ENCODE data around the gene ANKDD1B. TPM values are rescaled to one million over a fixed set of nuclear protein-coding genes. Genes with fewer than 3 reads are reported as not detected.

The ANKDD1B gene
- total and polyA plus RNA-seq, 2 experiments from 2014 or later = 0.15 TPM; not detected in 1

- H3K9me3 ChIP-seq (ENCODE audit: low read depth) = no peaks in the 10 kb centered on the region
- H3K4me3 ChIP-seq = peak overlapping the region; percentile 76
- peak overlapping the region; percentile 85 for H2AFZ ChIP-seq
- peaks cover 5% of the 10 kb centered on the region for H3K4me1 ChIP-seq (ENCODE audit: insufficient read depth)
- TF ChIP-seq EZH2 (IDR thresholded peaks at IDR 0.05; ENCODE audit: insufficient read depth, poor library complexity, severe bottlenecking) (no peak), EZH2phosphoT487 (IDR thresholded peaks at IDR 0.05; ENCODE audit: insufficient read depth, low read depth) (no peak)
- no peaks in the 10 kb centered on the region; the same call in 1 of the 2 replicates for H3F3A ChIP-seq (ENCODE audit: insufficient read depth)
- H3K9ac ChIP-seq = peak overlapping the region; percentile 27
- H3K4me2 ChIP-seq (ENCODE audit: unreplicated experiment) = peak overlapping the region; percentile 74
- in situ Hi-C loops (cut with MboI) = no loop called here
- peak; percentile 71 for DNase-seq
- no peaks in the 10 kb centered on the region for H3K36me3 ChIP-seq (ENCODE audit: low read depth)
- H3K27ac ChIP-seq = no peak overlapping the region
- no peaks in the 10 kb centered on the region for H3K79me2 ChIP-seq (ENCODE audit: insufficient read depth)
- 0 to 2% methylated on average over 2 of the region's 2 CpGs for WGBS, 2 experiments (ENCODE audit: low coverage in 1 of 2, low lambda C conversion rate in 2 of 2, missing lambda C conversion rate in 2 of 2)
- no peaks in the 10 kb centered on the region for H3K9me2 ChIP-seq (ENCODE audit: insufficient read depth)
- H3K27me3 ChIP-seq (replicated peaks; ENCODE audit: insufficient read depth) = no peaks in the 10 kb centered on the region
- H4K20me1 ChIP-seq (ENCODE audit: insufficient read depth) = no peaks in the 10 kb centered on the region
Measured at GRCh38 chr5:75681125-75681830, 70.0 kb downstream of the ANKDD1B start.

GRCh38 chr5:75685141-75685540 is 73.9 kb downstream of the ANKDD1B start:
- peaks cover 5% of the 10 kb centered on the region for H3K4me1 ChIP-seq (ENCODE audit: insufficient read depth)
- no peak overlapping the region for H2AFZ ChIP-seq
- no peak overlapping the region for H3K4me2 ChIP-seq (ENCODE audit: unreplicated experiment)
- H4K20me1 ChIP-seq (ENCODE audit: insufficient read depth) = no peaks in the 10 kb centered on the region
- H3K9ac ChIP-seq = no peak overlapping the region
- H3K36me3 ChIP-seq (ENCODE audit: low read depth) = peaks cover 10% of the 10 kb centered on the region; the same call in 1 of the 2 replicates
- H3K27ac ChIP-seq = no peak overlapping the region
- 93 to 96% methylated on average over 11 of the region's 11 CpGs for WGBS, 2 experiments (ENCODE audit: low coverage in 1 of 2, low lambda C conversion rate in 2 of 2, missing lambda C conversion rate in 2 of 2)
- H3K4me3 ChIP-seq = no peak overlapping the region
- no peaks in the 10 kb centered on the region; the same call in 1 of the 2 replicates for H3F3A ChIP-seq (ENCODE audit: insufficient read depth)
- H3K9me2 ChIP-seq (ENCODE audit: insufficient read depth) = no peaks in the 10 kb centered on the region
- H3K79me2 ChIP-seq (ENCODE audit: insufficient read depth) = no peaks in the 10 kb centered on the region
- in situ Hi-C loops (cut with MboI) = no loop called here
- H3K27me3 ChIP-seq (replicated peaks; ENCODE audit: insufficient read depth) = no peaks in the 10 kb centered on the region
- TF ChIP-seq EZH2phosphoT487 (IDR thresholded peaks at IDR 0.05; ENCODE audit: insufficient read depth, low read depth) (no peak), EZH2 (IDR thresholded peaks at IDR 0.05; ENCODE audit: insufficient read depth, poor library complexity, severe bottlenecking) (no peak)
- H3K9me3 ChIP-seq (ENCODE audit: low read depth) = no peaks in the 10 kb centered on the region
- no peak for DNase-seq

DNA sequence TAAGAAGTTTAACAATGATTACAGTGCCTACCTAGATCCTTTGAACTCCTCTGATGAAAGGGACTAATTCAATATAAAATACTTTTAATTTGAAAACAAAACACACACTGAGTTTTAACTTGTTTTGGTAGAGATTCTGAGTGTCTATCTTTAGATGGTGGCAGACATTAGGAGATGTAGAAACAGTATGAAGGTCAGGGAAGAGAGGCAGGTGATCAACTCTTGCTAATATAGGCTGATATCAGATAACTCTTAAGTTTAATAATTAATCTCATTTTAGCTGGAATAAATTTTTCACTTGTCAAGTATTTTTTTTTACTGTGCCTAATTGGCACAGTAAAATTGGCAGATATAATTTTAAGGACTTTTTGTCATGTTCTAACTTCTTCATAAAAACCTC is 75.2 kb downstream of the ANKDD1B start:
- Histone ChIP-seq H3K9ac (no peak overlapping the region), H3K27ac (no peak overlapping the region), H2AFZ (no peak overlapping the region), H3K4me2 (ENCODE audit: unreplicated experiment) (no peak overlapping the region), H3K27me3 (replicated peaks; ENCODE audit: insufficient read depth) (no peaks in the 10 kb centered on the region), H3K4me3 (no peak overlapping the region), H3K9me3 (ENCODE audit: low read depth) (no peaks in the 10 kb centered on the region), H3K9me2 (ENCODE audit: insufficient read depth) (no peaks in the 10 kb centered on the region), H3K79me2 (ENCODE audit: insufficient read depth) (no peaks in the 10 kb centered on the region), H3K4me1 (ENCODE audit: insufficient read depth) (no peaks in the 10 kb centered on the region), H3K36me3 (ENCODE audit: low read depth) (peaks cover 12% of the 10 kb centered on the region; the same call in 1 of the 2 replicates), H3F3A (ENCODE audit: insufficient read depth) (no peaks in the 10 kb centered on the region; the same call in 1 of the 2 replicates), H4K20me1 (ENCODE audit: insufficient read depth) (no peaks in the 10 kb centered on the region)
- TF ChIP-seq EZH2 (IDR thresholded peaks at IDR 0.05; ENCODE audit: insufficient read depth, poor library complexity, severe bottlenecking) = no peak
- TF ChIP-seq EZH2phosphoT487 (IDR thresholded peaks at IDR 0.05; ENCODE audit: insufficient read depth, low read depth) = no peak
- in situ Hi-C loops (cut with MboI) = no loop called here
- no peak for DNase-seq

GRCh38 chr5:75690669-75691068 is 79.4 kb downstream of the ANKDD1B start:
- in situ Hi-C loops (cut with MboI) = no loop called here
- Histone ChIP-seq H3K36me3 (ENCODE audit: low read depth) (peaks cover 12% of the 10 kb centered on the region; the same call in 1 of the 2 replicates), H3K9me3 (ENCODE audit: low read depth) (no peaks in the 10 kb centered on the region), H3K4me2 (ENCODE audit: unreplicated experiment) (no peak overlapping the region), H2AFZ (no peak overlapping the region), H3K9me2 (ENCODE audit: insufficient read depth) (no peaks in the 10 kb centered on the region), H3K4me1 (ENCODE audit: insufficient read depth) (no peaks in the 10 kb centered on the region), H3K27me3 (replicated peaks; ENCODE audit: insufficient read depth) (no peaks in the 10 kb centered on the region), H3K9ac (no peak overlapping the region), H3K27ac (no peak overlapping the region), H4K20me1 (ENCODE audit: insufficient read depth) (no peaks in the 10 kb centered on the region), H3K4me3 (no peak overlapping the region), H3K79me2 (ENCODE audit: insufficient read depth) (no peaks in the 10 kb centered on the region), H3F3A (ENCODE audit: insufficient read depth) (no peaks in the 10 kb centered on the region)
- TF ChIP-seq EZH2phosphoT487 (IDR thresholded peaks at IDR 0.05; ENCODE audit: insufficient read depth, low read depth) (no peak), EZH2 (IDR thresholded peaks at IDR 0.05; ENCODE audit: insufficient read depth, poor library complexity, severe bottlenecking) (no peak)
- DNase-seq = no peak
- 96 to 100% methylated on average over 1 of the region's 1 CpG for whole genome bisulfite sequencing, 2 experiments (ENCODE audit: low coverage in 1 of 2, low lambda C conversion rate in 2 of 2, missing lambda C conversion rate in 2 of 2)

Data from GM23248 (cell line).